HuH-7.5 (cell line): ENCODE results near the gene CDH8.

Source experiments
- DNase-seq: peaks from one replicate; pipeline ENCODE4 v3.0.0; 2011; ENCODE audit warnings: low spot score

Gene CDH8

GRCh38 chr16:61644736-61645135 is 391.5 kb downstream of the CDH8 start:
- DNase-seq = no peak

- no peak for DNase-seq
These were observed 418.9 kb downstream of the CDH8 start for GRCh38 chr16:61617219-61617783.

DNA sequence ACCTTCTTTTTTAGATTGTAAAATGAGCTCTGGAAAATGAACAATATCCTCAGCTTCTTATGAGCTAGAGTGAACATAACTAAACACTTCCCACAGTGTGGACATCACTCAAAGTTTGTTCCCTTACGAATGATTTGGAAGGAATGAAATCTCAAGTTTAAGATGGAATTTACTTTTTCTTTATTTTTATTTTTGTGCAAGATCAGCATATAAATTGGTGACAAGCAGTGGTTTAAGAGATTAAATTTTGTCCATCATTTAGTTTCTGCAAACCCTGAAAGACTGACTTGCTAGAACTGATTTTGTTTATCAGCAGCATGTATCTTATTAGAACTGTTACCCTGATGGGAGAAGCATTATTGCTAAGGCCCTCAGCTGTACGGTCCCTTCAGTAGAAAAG is 420.1 kb downstream of the CDH8 start:
- no peak for DNase-seq

GRCh38 chr16:61611847-61612491 is 424.3 kb downstream of the CDH8 start:
- no peak for DNase-seq

DNA sequence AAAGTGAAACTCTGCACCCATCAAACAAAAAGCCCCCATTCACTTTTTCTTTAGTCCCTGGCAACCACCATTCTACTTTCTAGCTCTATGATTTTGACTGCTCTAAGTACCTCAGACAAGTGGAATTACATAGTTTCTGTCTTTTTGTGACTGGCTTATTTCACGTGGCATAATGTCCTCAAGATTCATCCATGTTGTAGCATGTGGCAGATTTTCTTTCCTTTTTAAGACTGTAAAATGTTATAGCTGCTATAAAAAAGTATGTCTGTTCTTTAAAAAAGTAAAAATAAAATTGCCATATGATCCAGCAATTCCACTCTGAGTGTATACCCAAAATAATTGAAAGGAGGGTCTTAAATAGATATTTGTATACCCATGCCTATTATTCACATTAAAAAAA is 429.7 kb downstream of the CDH8 start:
- DNase-seq = no peak
